Mesendoderm (in vitro differentiated cells): Measurements from ENCODE around the gene TRPM8.

Experiments used
- DNase-seq: peaks from one replicate; pipeline ENCODE4 v3.0.0; 2013
- H2AK5ac ChIP-seq: 2 replicates; pipeline ENCODE4 v1.6.1; 2013; ENCODE audit warnings: low read length, inconsistent platforms
- H2BK120ac ChIP-seq: 2 replicates; pipeline ENCODE4 v1.6.1; 2013; ENCODE audit warnings: low read depth, mild to moderate bottlenecking, low read length, moderate library complexity, mixed read lengths
- H2BK15ac ChIP-seq: replicated peaks from 2 replicates; pipeline ENCODE4 v1.6.1; 2013; ENCODE audit warnings: low read depth, mild to moderate bottlenecking, moderate library complexity
- H2BK5ac ChIP-seq: 2 replicates; pipeline ENCODE4 v1.6.1; 2013; ENCODE audit warnings: low read length, inconsistent platforms
- H3K18ac ChIP-seq: 2 replicates; pipeline ENCODE4 v1.6.1; 2013; ENCODE audit warnings: mild to moderate bottlenecking, low read length, mixed read lengths
- H3K23ac ChIP-seq: one replicate; pipeline ENCODE4 v1.6.1; 2013; ENCODE audit warnings: low read length
- H3K27ac ChIP-seq: 2 replicates; pipeline ENCODE4 v1.5.1; 2013; ENCODE audit warnings: low read depth, mild to moderate bottlenecking, inconsistent platforms, low read length, moderate library complexity
- H3K27me3 ChIP-seq: 2 replicates; pipeline ENCODE4 v1.6.1; 2013; ENCODE audit warnings: low read length, control low read depth, mild to moderate bottlenecking, inconsistent platforms; ENCODE audit not compliant: insufficient read depth, poor library complexity
- H3K36me3 ChIP-seq: 2 replicates; pipeline ENCODE4 v1.6.1; 2013; ENCODE audit warnings: low read length, inconsistent platforms; ENCODE audit not compliant: control insufficient read depth, insufficient read depth
- H3K4ac ChIP-seq: one replicate; pipeline ENCODE4 v1.6.1; 2013; ENCODE audit warnings: low read depth, mild to moderate bottlenecking, low read length, moderate library complexity
- H3K4me1 ChIP-seq: 2 replicates; pipeline ENCODE4 v1.6.1; 2013; ENCODE audit warnings: low read depth, low read length, inconsistent platforms; ENCODE audit not compliant: control insufficient read depth
- H3K4me2 ChIP-seq: 2 replicates; pipeline ENCODE4 v1.6.1; 2013; ENCODE audit warnings: low read length
- H3K4me3 ChIP-seq: 2 replicates; pipeline ENCODE4 v1.5.1; 2013; ENCODE audit warnings: mild to moderate bottlenecking, low read length
- H3K56ac ChIP-seq: one replicate; pipeline ENCODE4 v1.6.1; 2013; ENCODE audit warnings: low read length
- H3K79me1 ChIP-seq: 2 replicates; pipeline ENCODE4 v1.6.1; 2013; ENCODE audit warnings: low read length, inconsistent platforms
- H3K79me2 ChIP-seq: 2 replicates; pipeline ENCODE4 v1.6.1; 2013; ENCODE audit warnings: mild to moderate bottlenecking, low read length; ENCODE audit not compliant: control insufficient read depth, insufficient read depth
- H3K9ac ChIP-seq: 2 replicates; pipeline ENCODE4 v1.6.1; 2013; ENCODE audit warnings: low read length, inconsistent platforms
- H4K5ac ChIP-seq: one replicate; pipeline ENCODE4 v1.6.1; 2013; ENCODE audit warnings: low read length
- H4K8ac ChIP-seq: one replicate; pipeline ENCODE4 v1.6.1; 2013; ENCODE audit warnings: low read depth, mild to moderate bottlenecking, control low read depth, low read length, moderate library complexity
- WGBS: extraction: QIAGEN DNeasy Blood & Tissue Kit; methylation state at CpG from one replicate; pipeline ENCODE4 v1.1.7; 2013; ENCODE audit warnings: low lambda C conversion rate, missing lambda C conversion rate; ENCODE audit not compliant: insufficient coverage; ENCODE audit errors: extremely low coverage; 5-methylcytosine and 5-hydroxymethylcytosine counted together

Gene TRPM8

GRCh38 chr2:234038076-234038802 is 121.1 kb downstream of the TRPM8 start:
- no peak overlapping the region for H3K4me2 ChIP-seq
- no peak overlapping the region for H2BK15ac ChIP-seq
- no CpG with 5 or more reads among the region's 2 CpGs for WGBS

GRCh38 chr2:234044157-234044556 is 127.0 kb downstream of the TRPM8 start:
- no CpG with 5 or more reads among the region's 1 CpG for WGBS
- no peak for DNase-seq

More at GRCh38 chr2:234038076-234038802, 121.1 kb downstream of the TRPM8 start:
- Histone ChIP-seq H4K8ac (no peak overlapping the region), H2BK120ac (no peak overlapping the region), H3K56ac (no peak overlapping the region), H3K9ac (no peak overlapping the region), H3K18ac (no peak overlapping the region), H2AK5ac (no peak overlapping the region), H3K4me1 (no peaks in the 10 kb centered on the region), H3K4ac (no peak overlapping the region), H3K27ac (no peak overlapping the region), H3K36me3 (no peaks in the 10 kb centered on the region), H3K27me3 (no peaks in the 10 kb centered on the region), H2BK5ac (no peak overlapping the region), H3K4me3 (no peak overlapping the region), H3K23ac (no peak overlapping the region), H4K5ac (no peak overlapping the region), H3K79me2 (no peaks in the 10 kb centered on the region), H3K79me1 (no peaks in the 10 kb centered on the region)
- no peak for DNase-seq

GRCh38 chr2:234046521-234046920 is 129.3 kb downstream of the TRPM8 start:
- Histone ChIP-seq H2BK15ac (no peak overlapping the region), H3K4ac (no peak overlapping the region), H2BK120ac (no peak overlapping the region), H2AK5ac (no peak overlapping the region), H3K4me1 (no peaks in the 10 kb centered on the region), H3K36me3 (no peaks in the 10 kb centered on the region), H3K27ac (no peak overlapping the region), H3K79me2 (no peaks in the 10 kb centered on the region), H3K27me3 (no peaks in the 10 kb centered on the region), H3K9ac (no peak overlapping the region), H3K56ac (no peak overlapping the region), H4K8ac (no peak overlapping the region), H3K4me2 (no peak overlapping the region), H3K4me3 (no peak overlapping the region), H3K18ac (no peak overlapping the region), H3K79me1 (no peaks in the 10 kb centered on the region), H4K5ac (no peak overlapping the region), H2BK5ac (no peak overlapping the region), H3K23ac (no peak overlapping the region)
- DNase-seq, result no peak
- WGBS, result no CpG with 5 or more reads among the region's 3 CpGs

More at GRCh38 chr2:234044157-234044556, 127.0 kb downstream of the TRPM8 start:
- Histone ChIP-seq H3K27ac (no peak overlapping the region), H3K27me3 (no peaks in the 10 kb centered on the region), H3K4me3 (no peak overlapping the region), H3K36me3 (no peaks in the 10 kb centered on the region), H3K4me1 (no peaks in the 10 kb centered on the region), H4K8ac (no peak overlapping the region), H2BK5ac (no peak overlapping the region), H3K18ac (no peak overlapping the region), H4K5ac (no peak overlapping the region), H3K9ac (no peak overlapping the region), H2BK120ac (no peak overlapping the region), H3K4ac (no peak overlapping the region), H2BK15ac (no peak overlapping the region), H3K56ac (no peak overlapping the region), H3K79me2 (no peaks in the 10 kb centered on the region), H3K4me2 (no peak overlapping the region), H3K79me1 (no peaks in the 10 kb centered on the region), H3K23ac (no peak overlapping the region), H2AK5ac (no peak overlapping the region)

GRCh38 chr2:234047361-234047760 is 130.2 kb downstream of the TRPM8 start:
- Histone ChIP-seq H3K4me1 (no peaks in the 10 kb centered on the region), H3K23ac (no peak overlapping the region), H3K79me1 (no peaks in the 10 kb centered on the region), H3K36me3 (no peaks in the 10 kb centered on the region), H3K56ac (no peak overlapping the region), H3K4ac (no peak overlapping the region), H3K79me2 (no peaks in the 10 kb centered on the region), H3K27me3 (no peaks in the 10 kb centered on the region), H2AK5ac (no peak overlapping the region), H3K27ac (no peak overlapping the region), H2BK120ac (no peak overlapping the region), H3K9ac (no peak overlapping the region), H4K5ac (no peak overlapping the region), H2BK5ac (no peak overlapping the region), H4K8ac (no peak overlapping the region), H3K4me2 (no peak overlapping the region), H3K4me3 (no peak overlapping the region), H3K18ac (no peak overlapping the region), H2BK15ac (no peak overlapping the region)
- DNase-seq, result no peak

GRCh38 chr2:234048049-234048448 is 130.9 kb downstream of the TRPM8 start:
- Histone ChIP-seq H4K5ac (no peak overlapping the region), H2BK5ac (no peak overlapping the region), H3K27ac (no peak overlapping the region), H3K18ac (no peak overlapping the region), H4K8ac (no peak overlapping the region), H3K9ac (no peak overlapping the region), H3K4me2 (no peak overlapping the region), H3K36me3 (no peaks in the 10 kb centered on the region), H3K23ac (no peak overlapping the region), H3K4me3 (no peak overlapping the region), H3K4me1 (no peaks in the 10 kb centered on the region), H3K79me2 (no peaks in the 10 kb centered on the region), H3K56ac (no peak overlapping the region), H3K79me1 (no peaks in the 10 kb centered on the region), H2BK120ac (no peak overlapping the region), H2BK15ac (no peak overlapping the region), H2AK5ac (no peak overlapping the region), H3K4ac (no peak overlapping the region), H3K27me3 (no peaks in the 10 kb centered on the region)
- WGBS, result no CpG with 5 or more reads among the region's 4 CpGs
- DNase-seq, result no peak
